Measurements from ENCODE around the gene CCR4.
"Not testable (repeated sequence)": the region's sequence is repeated elsewhere in the genome, so short reads cannot be mapped to it uniquely, and the experiment has no call there.

Gene CCR4

GRCh38 chr3:32951410-32951811 is at the start of gene CCR4:
TSS of gene CCR4 (plus strand) at chr3:32951644. CDS start at chr3:32953423, 1,779 bp downstream.
- DNase-seq (peak; percentile 52), ATAC-seq (peak; percentile 47)

- DNase-seq (peak; percentile 46), ATAC-seq (peak; percentile 59)
Measured at GRCh38 chr3:32902887-32903371, 48.5 kb upstream of the CCR4 start.

- no peak for ATAC-seq
- no peak for DNase-seq
Measured at GRCh38 chr3:32903953-32904352, 47.5 kb upstream of the CCR4 start.

DNA sequence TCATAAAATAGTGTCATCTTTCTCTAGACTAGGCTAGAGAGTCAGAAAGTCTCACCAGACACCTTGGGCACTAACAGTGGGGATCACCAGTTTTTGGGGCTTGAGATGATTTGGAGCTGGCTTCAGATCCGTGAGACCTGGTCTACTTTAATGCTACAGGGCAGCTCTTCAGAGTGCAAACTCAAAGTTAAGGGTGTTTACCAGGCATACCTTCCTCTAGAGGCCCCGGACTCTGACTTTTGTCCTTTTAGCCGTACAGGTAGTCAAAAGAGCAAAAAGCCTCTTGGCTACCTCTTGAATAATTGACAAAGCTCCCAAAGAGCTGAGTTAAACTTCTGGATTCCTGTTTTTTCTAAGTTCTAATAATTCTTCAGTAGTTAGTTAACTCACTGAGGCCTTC is 41.4 kb upstream of the CCR4 start:
- ATAC-seq (no peak), DNase-seq (no peak)

DNA sequence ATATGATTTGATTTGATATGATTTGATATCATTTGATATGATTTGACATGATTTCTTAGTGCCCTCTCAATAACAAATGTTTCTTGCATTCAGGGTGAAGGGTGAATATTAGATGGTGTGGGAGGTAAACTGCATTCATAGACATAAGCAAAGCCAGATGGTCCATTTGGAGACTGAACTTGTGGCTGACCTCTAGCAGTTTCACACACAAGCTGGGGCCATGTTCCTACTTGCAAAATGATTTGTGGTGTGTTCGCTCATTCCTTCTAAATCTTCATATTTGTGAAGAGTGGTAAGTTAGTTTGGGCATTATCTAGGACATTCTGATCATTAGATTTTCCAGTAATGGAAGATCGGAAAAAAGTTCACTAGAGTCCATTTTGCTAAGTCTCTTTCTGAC is 40.5 kb upstream of the CCR4 start:
- no peak for DNase-seq

DNA sequence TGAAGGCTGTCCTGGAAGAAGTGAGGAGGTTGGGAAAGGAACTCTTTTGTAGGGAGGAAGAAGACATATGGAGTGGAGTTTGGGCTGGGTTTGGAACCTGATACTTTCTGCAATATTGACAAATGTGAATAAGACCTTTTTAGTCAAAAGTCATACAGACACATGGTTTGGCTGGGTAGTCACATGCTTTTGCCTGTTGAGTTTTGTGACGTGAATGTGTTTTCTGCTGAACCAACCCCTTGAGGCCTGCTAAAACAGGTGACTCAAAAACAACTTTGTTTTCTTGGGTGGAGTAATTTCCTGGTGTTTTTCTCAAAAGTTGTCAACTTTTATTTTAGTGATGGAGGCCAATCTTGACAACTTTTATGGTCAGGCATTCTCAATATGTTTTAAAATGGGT is 39.4 kb upstream of the CCR4 start:
- DNase-seq (no peak), ATAC-seq (no peak)

More for the DNA sequence above, 40.5 kb upstream of the CCR4 start:
- no peak for ATAC-seq

DNA sequence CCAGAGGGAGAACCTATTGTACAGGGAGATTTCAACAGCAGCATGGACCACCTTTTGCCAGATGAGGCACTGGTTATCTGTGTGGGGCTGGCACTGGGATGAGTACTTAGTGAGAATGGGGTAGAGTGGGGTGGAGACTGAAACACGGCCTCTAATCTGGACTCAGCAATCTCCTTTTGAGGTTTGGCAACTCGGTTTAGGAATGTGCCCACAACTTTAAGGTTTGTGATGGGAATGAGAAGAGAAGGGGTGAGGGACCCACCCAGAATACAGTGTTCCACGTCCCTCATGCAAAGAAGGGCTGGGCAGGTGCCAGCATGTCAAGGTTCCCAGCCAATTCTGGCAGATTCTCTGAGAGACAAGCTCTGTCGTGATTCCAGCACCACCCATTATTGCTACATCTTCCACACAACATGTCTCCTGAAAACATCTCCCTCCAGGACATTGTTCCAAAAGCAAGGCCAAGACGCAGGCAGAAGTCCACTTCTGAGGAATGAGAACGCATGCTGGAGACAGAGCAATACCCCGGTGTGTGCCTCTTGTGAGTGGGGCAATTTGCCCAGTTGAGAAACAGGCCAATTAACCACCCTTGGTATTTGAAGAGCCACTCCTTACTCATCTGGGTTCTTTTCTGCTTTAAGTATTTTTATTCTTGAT is 37.5 kb upstream of the CCR4 start:
- no peak for DNase-seq
- ATAC-seq, result no peak

DNA sequence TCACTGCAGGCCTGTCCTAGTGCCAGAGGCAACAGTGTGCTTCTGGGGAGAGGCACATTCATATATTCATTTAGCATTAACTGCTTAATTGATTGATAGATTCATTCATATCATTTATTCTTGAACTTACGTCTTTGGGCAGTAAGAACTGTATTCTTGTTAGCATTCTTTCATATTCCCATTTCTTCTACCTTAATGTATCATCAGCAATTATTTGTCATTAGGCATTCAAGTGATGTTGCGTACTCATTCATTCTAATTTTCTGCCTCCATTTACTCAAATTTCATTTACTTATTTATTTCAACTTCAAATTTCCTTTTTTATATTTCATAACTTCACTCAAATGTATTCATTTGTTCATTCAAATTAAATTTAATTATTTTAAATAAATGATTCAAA is 31.5 kb upstream of the CCR4 start:
- ATAC-seq (no peak), DNase-seq (no peak)

DNA sequence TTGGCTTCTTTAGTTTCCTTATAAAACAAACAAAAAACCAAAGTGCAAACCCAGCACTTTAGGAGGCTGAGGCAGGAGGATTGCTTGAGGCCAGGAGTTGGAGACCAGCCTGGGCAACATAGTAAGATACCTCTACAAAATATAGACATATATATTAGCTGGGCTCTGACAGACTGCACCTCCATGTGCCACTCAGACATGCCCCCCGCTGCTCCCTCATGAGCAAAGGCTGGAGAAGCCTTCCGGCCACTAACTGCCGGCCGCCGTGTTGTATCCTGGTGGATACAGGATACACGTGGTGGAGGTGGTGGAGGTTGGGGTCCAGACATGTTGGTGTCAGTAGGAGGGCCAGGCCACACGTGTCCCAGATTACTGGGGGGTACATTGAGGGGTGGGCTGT is 29.4 kb upstream of the CCR4 start:
- DNase-seq, result no peak
- ATAC-seq, result no peak

GRCh38 chr3:32930161-32930560 is 21.3 kb upstream of the CCR4 start:
- no peak for DNase-seq
- no peak for ATAC-seq

DNA sequence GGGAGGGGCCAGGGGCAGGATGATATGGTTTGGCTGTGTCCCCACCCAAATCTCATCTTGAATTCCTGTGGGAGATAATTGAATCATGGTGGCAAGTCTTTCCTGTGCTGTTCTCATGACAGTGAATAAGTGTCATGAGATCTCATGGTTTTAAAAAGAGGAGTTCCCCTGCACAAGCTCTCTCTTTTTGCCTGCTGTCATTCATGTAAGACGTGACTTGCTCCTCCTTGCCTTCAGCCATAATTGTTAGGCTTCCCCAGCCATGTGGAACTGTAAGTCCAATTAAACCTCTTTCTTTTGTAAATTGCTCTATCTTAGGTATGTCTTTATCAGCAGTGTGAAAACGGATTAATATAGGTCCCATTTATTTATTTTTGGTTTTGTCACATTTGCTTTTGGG is 20.2 kb upstream of the CCR4 start:
- not testable (repeated sequence) for DNase-seq, ATAC-seq

DNA sequence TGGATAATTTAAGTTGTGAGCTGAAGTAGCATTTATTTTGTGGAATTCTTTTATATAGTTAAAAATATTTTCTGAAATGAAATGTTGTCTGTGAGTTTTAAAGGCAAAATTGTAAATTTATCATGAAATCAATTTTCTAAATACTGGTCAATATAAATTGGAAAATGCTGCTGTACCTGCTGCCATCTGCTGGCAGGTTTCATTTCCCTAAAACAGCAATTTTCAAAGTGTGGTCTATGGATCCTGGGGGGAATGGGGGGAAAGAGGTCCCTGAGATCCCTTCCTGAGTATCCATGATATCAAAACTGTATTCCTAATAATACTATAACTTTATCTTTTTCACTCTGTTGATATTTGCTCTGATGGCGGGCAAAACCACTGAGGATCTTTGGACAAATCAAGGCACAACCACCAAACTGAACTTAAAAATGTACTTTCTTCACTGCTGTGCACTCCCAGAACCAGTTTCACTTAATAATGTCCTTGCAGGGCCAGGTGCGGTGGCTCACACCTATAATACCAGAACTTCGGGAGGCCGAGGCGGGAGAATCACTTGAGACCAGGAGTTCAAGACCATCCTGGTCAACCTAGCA is 17.2 kb upstream of the CCR4 start:
- ATAC-seq (no peak), DNase-seq (no peak)

DNA sequence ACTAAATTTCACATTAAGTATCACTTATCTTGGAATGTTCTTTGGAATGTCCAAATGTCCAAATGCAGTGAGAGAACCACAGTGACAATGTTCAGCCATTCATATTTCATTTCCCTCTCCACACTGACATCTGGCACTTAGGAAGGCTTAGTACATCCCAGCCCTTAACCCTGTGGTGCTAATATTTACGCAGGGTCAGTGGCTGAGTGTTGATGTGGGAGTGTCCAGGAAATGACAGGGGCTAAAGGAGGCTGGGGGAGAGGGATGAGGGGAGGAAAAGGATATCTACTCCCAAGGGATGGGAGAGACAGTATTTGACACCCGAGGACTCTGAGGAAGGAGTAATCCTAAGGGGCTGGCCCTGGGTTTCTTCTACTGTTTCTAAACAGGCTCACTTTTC is 14.1 kb upstream of the CCR4 start:
- ATAC-seq (no peak), DNase-seq (no peak)

DNA sequence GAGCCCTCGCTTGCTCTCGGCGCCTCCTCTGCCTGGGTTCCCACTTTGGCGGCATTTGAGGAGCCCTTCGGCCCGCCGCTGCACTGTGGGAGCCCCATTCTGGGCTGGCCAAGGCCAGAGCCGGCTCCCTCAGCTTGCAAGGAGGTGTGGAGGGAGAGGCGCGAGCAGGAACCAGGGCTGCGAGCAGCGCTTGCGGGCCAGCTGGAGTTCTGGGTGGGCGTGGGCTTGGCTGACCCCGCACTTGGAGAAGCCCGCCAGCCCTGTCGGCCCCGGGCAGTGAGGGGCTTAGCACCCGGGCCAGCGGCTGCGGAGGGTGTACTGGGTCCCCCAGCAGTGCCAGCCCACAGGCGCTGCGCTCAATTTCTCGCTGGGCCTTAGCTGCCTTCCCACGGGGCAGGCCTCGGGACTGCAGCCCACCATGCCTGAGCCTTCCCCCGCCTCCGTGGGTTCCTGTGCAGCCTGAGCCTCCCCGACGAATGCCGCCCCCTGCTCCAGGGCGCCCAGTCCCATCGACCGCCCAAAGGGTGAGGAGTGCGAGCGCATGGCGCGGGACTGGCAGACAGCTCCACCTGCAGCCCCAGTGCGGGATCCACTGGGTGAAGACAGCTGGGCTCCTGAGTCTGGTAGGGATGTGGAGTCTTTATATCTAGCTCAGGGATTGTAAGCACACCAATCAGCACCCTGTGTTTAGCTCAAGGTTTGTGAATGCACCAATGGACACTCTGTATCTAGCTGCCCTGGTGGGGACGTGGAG is 11.7 kb upstream of the CCR4 start:
- ATAC-seq, DNase-seq: not testable (repeated sequence)

DNA sequence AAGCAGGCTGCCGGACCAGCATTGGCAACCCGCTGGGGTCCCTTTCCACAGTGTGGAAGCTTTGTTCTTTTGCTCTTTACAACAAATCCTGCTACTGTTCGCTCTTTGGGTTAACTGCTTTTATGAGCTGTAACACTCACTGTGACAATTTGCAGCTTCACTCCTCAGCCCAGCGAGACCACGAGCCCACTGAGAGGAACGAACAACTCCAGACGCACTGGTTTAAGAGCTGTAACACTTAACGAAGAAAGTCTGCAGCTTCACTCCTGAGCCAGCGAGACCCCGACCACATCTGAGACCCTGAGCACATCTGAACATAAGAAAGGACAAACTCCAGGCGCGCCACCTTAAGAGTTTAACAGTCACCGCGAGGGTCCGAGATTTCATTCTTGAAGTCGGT is 10.7 kb upstream of the CCR4 start:
- no peak for ATAC-seq
- no peak for DNase-seq

DNA sequence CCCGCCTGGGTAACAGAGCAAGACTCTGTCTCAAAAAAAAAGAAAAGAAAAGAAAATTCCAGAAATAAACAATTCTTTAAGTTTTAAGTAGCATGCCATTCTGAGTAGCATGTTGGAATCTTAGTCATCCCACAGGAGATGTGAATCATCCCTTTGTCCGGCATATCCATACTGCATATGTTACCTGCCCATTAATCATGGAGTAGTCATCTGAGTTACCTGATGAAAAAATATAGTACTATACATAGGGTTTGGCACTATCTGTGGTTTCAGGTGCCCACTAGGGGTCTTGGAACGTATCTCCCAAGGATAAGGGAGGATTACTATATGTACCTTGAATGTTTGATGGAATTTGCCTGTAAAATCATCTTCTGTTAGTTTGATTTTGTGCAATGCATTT is 6.3 kb upstream of the CCR4 start:
- ATAC-seq, result no peak
- DNase-seq, result no peak

GRCh38 chr3:32945598-32945997 is 5.8 kb upstream of the CCR4 start:
- not testable (repeated sequence) for DNase-seq

GRCh38 chr3:32946973-32947788 is 4.3 kb upstream of the CCR4 start:
- no peak for DNase-seq
- no peak for ATAC-seq

More at GRCh38 chr3:32945598-32945997, 5.8 kb upstream of the CCR4 start:
- ATAC-seq, result not testable (repeated sequence)

DNA sequence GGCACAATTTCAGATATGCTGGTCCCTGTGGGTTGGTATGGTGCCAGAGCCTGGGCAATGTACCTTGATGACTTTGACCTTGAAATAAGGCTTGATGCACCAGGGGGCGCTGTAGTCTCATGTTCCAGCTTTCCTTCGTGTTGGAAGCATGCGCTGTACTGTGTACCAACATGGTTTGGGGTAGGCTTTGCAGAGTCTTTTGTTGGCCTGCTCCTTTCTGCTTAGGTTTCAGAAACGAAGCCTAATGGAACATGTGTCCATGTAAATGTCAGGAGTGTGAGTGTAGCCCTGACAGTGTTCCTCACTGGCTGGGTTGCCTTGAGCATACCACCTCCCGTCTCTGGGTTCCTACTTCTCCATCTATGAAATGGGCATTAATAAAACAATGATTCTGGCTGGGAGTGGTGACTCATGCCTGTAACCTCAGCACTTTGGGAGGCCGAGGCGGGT is 3.6 kb upstream of the CCR4 start:
- DNase-seq (peak; percentile 96), ATAC-seq (peak; percentile 89)

DNA sequence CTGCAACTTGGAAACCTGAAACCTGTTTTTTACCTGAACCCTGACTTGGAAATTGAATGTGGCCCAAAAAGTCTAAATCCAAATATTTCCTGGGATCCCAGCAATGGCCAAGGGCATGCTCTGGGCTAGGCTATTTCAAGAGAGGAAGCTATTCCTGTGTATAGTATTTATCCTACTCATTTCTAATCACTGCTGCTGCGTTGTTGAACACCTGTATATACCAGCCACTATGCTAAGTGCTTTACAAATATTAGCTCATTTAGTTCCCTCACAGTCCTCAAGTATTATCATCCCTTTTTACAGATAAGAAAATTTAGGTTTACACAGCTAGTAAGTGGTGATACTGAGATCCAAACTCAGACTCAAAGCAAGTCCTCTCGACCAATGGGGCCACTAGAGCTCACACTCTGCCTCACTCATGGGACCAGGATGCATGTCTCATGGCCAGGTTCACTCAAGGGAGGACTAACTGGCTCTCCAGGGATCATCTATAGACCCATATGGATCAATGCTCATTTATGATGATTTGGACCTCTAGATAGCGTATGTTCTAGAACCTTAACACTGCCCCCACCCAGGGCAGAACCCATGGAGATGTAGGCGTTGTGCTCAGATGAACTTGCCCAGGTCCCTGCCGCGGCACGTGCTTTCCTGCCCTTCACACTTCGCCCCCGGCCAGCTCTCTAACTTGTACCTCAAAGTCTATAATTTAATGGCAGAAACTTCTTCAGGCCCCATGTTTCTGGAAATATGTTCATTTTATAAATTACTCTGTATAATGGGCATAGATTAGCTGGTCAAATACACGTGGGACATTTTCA is 2.6 kb upstream of the CCR4 start:
- no peak for ATAC-seq
- no peak for DNase-seq

- ATAC-seq (no peak), DNase-seq (no peak)
Measured at GRCh38 chr3:32950516-32950915, 928 bp upstream of the CCR4 start.
